Measurements from ENCODE around the gene CLDN20.
"Not testable (repeated sequence)": the region's sequence is repeated elsewhere in the genome, so short reads cannot be mapped to it uniquely, and the experiment has no call there.

The CLDN20 gene, protein sequence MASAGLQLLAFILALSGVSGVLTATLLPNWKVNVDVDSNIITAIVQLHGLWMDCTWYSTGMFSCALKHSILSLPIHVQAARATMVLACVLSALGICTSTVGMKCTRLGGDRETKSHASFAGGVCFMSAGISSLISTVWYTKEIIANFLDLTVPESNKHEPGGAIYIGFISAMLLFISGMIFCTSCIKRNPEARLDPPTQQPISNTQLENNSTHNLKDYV

DNA sequence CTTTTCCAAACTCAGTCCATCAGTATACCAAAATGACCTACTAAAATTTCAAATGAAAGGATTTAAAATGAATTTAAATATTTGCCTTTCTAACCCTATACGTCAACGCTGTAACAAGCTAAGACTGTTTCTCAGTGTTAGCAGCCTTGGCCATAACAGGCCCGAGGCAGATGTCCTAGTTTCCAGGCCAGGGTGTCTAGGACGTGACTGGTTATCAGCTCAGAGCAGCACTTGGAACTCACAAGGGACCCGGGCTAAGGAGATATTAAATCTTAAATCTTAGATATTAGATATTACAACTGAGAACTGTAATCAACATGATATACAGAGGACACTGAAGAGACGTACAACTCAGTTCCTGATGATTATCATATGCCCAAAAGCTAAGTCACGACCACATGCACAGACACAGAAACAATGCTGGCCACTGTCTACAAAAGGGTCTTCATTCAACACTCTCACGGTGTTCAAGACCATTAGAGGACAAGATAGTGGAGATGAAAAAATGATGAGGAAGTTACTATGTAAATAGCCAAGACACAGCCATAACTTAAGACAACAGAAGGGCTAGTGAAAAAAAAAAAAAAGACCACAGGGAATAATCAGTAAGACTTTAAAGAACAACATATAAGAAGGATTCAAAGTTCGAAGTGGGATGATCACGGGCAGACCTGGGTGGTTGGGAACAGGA, at the start of gene CLDN20:
CLDN20 (plus strand) TSS at position 641 of the 691 bp plus-strand sequence. CDS start 11,707 bp downstream, outside the sequence.
- no peak for DNase-seq

DNA sequence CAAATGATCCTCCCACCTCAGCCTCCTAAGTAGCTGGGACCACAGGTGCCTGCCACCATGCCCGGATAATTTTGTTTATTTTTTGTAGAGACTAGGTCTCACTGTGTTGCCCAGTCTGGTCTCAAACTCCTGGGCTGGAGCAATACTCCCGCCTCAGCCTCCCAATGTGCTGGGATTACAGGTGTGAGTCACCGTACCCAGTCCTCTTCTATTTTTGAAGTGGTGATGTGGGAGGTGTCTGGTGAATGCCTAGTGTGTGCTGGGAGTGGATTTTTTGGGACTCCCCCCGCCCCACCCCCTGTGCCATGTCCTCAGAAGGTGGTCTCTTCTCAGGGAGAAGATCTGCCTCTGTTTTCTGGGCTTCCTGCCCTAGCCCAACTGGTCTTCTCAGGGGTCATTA, 47.9 kb upstream of the CLDN20 start:
- no peak for DNase-seq

DNA sequence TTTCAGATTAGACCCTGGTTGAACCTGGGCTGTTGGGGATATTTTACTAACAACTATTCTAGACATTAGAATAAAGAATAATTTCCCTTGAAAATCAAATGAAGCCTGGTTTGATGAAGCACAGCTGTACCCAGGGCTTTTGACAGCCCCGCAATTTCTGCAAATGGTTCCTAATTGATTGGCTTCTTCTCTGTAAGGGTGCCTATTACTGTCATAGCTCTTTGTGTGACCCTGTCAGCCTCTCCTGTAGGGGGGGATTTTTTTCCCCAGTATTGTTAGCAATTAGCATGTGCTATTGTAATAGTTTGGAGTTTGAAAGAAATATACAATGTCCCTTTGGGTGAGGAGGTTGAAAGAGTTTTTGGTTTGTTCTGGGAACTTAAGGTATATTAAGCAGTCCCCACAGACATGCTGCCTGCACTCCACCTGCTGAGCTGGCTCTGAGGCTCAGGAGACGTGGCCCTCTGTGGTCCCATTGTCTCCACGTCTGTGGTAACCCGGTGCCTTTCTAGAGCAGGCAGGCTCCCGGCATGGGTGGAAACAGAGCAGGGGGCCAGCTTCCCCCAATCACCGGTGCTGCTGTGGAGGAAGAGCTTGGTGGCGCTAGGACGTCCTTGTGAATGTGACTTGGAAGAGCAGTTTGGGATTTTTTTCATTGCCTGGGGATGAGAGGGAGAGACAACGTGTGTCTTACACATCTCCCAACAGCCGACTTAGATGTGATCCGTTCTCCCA, 47.3 kb upstream of the CLDN20 start:
- DNase-seq: no peak

DNA sequence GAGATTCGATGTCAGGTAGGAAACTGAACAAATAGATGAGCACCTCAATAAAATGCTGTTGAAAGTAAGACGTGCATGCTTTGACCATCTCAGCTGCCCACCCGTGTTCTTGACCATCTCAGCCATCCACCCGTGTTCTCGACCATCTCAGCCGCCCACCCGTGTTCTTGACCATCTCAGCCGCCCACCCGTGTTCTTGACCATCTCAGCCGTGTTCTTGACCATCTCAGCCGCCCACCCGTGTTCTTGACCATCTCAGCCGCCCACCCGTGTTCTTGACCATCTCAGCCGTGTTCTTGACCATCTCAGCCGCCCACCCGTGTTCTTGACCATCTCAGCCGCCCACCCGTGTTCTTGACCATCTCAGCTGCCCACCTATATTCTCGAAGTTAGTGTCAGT, 45.1 kb upstream of the CLDN20 start:
- not testable (repeated sequence) for DNase-seq

DNA sequence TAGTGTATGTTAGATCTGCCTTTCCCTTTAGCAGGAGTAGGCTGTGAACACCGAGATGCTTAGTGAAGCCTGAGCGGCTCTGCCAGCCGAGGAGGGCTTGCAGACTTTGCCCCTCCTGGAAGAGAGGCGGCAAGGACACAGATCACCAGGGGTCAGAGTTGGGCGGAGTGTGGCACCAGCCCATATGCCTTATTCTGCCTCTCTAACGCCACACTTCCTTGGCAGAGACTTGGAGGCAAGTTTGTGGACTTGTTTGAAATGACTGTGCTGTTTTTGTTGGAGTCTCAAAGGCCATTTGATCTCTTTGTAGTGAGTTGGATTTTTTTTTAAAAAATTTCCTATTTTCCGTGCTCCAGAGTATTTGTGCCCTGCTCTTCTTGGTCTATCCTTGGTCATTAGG, 44.5 kb upstream of the CLDN20 start:
- no peak for DNase-seq

DNA sequence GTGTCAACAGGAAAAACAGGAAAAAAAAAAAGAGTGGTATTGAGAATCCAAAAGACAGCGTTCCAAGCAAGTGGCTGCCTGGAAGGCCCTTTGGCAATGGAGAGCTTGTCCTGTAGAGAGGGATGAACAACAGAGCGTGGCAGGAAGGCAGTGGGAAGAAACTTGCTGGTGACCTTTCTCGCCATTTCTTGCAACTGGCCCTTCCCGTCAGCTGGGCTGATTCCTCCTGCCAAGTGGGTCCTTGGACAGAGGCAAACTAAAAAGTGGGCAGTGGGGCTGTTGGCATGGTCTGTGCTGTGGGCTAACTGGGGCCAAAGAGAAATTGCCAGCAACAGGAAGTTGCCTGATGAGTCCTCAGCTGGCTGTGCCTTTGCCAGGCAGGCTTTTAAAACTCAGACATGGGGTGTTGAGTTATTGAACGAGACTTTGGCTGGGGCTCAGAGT, 43.9 kb upstream of the CLDN20 start:
- DNase-seq: no peak

GRCh38 chr6:155221086-155221485, 42.7 kb upstream of the CLDN20 start:
- DNase-seq: no peak

DNA sequence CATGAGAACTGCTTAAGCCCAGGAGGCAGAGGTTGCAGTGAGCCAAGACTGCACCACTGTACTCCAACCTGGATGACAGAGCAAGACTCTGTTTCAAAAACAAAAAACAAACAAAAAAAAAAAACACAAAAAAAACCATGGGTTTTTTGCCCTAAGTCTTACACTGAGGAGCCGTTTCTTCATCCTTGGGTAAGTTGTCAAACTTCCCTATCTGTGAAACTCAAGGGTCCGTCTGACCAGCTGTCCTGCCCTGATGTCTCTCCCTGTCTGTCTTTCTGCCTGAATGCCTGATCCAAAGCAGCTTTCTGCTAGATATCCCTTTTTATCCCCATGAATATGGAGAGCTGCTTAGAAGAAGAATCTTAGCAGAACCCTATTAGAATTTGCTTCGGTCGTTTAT, 41.3 kb upstream of the CLDN20 start:
- DNase-seq: no peak

DNA sequence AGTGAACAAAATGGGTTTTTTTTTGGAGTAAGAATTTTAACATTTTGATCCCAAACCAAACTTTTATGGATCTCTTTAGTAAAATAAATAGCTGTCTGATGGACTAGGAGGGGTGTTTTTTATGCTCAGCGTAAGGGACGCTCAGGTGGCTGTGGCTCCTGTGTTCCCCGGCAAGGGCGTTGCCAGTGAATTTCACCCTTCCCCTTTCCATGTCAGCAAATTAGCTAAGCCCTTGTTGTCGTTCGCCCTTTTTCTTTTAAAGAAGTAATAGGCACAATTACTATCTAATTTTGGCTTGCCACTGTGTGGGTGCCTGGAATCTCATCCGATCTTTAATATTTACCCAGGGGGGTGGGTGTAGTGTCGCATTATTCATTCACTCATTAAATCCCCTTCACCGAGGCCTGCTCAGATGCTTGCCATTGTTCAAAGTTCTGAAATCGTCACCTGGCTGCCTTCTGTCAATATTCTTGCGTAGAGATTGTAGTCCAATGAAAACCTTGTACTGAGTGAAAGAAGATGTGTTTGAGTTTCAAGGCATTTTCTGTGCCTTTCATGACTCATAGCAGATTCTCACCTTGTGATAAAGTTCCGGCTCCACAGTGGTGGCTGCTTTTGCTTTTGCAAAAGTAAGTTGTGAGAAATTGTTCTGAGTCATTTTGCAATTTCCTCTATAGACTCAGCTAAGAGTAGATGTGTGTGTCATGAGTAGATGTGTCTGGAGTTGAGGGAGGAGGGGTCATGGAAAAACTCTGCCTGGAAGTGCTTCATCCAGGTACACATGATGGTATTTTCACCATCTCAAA, 40.0 kb upstream of the CLDN20 start:
- DNase-seq: no peak

GRCh38 chr6:155224618-155225017, 39.2 kb upstream of the CLDN20 start:
- no peak for DNase-seq

DNA sequence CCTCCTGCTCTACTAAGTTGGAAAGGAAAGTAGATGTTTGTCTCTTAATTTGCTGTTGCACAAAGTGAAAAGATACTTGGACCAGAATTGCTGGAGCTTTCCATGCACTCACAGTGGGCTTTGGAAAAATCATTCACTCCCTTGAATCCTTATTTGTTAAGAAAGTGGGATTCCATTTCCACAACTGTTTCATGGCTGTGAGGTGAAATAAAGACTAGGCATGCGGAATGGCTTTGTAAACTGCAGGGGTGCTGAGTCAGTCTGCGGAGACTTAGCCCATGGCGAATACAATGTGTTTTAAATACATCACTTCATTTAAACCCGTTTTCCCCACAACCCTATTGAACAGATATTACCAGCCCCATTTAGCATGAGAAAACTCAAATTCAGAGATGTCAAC, 36.8 kb upstream of the CLDN20 start:
- no peak for DNase-seq

- no peak for DNase-seq
These were observed 35.2 kb upstream of the CLDN20 start for GRCh38 chr6:155228546-155229166.

GRCh38 chr6:155230975-155231374, 32.8 kb upstream of the CLDN20 start:
- not testable (repeated sequence) for DNase-seq

GRCh38 chr6:155232848-155233247, 31.0 kb upstream of the CLDN20 start:
- no peak for DNase-seq

DNA sequence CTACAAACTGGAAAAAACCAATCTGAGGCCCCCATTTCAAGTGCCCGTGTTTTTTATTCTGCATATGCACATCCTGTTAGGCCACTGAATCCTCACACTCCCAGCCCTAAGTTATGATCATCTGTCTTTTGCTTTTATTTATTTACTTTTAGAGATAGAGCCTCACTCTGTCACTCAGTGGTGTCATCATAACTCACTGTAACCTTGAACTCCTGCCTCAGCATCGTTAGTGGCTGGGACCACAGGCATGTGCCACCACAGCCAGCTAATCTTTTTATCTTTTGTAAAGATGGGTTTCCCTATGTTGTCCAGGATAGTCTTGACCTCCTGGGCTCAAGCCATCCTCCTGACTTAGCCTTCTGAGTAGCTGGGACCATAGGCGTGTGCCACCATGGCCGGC, 29.6 kb upstream of the CLDN20 start:
- no peak for DNase-seq

DNA sequence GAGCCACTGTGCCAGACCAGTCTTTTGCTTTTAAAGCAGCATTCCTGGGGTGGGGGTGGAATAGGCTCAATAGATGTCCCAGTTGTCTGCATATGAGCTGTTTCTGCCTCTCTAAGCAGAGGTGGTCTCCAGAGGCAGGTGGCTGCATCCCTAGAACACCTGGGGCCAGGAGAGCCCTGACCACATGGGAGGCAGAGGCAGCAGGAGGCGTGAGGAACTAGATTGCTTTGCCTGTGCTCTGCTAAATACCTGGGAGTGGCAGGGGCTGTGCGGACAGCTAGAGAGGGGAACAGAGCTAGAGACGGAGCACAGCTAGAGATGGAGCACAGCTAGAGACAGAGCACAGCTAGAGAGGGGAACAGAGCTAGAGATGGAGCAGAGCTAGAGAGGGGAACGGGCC, 29.1 kb upstream of the CLDN20 start:
- no peak for DNase-seq

DNA sequence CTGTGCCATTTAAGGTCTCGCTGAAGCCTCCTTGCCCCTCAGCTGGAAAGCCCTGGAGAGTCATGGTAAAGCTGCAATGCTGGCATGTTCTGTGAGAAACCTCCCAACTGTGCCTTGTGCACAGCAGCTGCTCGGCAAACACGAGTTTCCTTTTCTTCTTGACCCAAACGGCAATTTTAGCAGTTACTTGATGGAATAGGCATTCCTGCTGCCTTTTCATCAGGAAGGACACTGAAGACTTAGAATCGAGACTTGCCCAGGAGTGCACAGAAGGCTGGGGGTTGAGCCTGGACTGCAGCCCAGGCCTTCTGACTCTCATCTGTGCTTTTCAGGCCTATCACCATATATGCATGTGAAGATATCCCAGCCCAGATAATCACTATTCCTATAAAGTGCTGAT, 28.7 kb upstream of the CLDN20 start:
- no peak for DNase-seq

GRCh38 chr6:155237613-155238012, 26.2 kb upstream of the CLDN20 start:
- no peak for DNase-seq

DNA sequence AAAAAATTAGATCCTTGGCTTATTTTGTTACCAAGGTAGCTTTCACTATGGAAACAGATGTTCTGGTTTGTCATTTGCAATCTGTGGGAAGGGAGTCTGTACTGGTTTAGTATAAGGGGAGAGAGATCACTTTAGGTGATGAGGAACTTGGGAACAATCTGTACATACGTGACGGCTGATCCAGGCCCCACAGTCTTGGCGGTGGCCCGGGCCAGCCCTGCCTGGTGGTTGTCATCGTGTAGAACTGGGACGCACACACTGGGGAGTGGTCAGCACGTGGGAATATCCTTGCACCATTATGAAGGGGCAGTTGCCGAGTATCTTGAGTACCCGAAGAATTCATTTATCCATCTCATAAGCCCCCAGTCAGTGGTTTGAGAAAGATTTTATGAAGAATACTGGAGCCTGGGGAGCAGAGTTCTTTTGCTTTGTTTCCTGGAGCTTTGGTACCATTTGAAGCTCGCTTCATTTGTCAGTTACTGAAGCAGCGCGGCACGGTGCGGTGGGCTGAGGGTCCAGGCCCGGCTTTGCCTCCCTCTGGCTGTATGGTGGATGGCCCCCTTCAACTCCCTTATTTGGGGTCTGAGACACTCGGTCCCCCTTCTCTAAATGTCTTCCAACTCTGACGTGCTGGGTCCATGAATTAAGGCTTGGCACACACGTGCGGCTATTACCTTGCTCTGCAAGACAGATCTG, 22.8 kb upstream of the CLDN20 start:
- no peak for DNase-seq

GRCh38 chr6:155241966-155242365, 21.8 kb upstream of the CLDN20 start:
- DNase-seq: no peak

GRCh38 chr6:155244434-155244833, 19.4 kb upstream of the CLDN20 start:
- no peak for DNase-seq

GRCh38 chr6:155245193-155245592, 18.6 kb upstream of the CLDN20 start:
- DNase-seq: no peak

All from activated CD8-positive, alpha-beta memory T cell treated with anti-CD3 and anti-CD28 coated beads, Interleukin-2, amount 50 U/mL, for 4 hours (primary cell).